HuH-7 (cell line): ENCODE measurements around the gene CLCNKA.
"Not testable (repeated sequence)": the region's sequence is repeated elsewhere in the genome, so short reads cannot be mapped to it uniquely, and the experiment has no call there.

Experiments used
- DNase-seq: peaks from one replicate; pipeline ENCODE4 v3.0.0; 2011; ENCODE audit warnings: low spot score

Gene CLCNKA

GRCh38 chr1:16021681-16022080 lies at the start of gene CLCNKA:
Gene CLCNKA (plus strand): TSS chr1:16022036. CDS start chr1:16022620, 584 bp downstream.
- DNase-seq: no peak

GRCh38 chr1:15972409-15972808 lies 49.4 kb upstream of the CLCNKA start:
- DNase-seq: no peak

- no peak for DNase-seq
Observed at GRCh38 chr1:15973772-15974171, 48.1 kb upstream of the CLCNKA start.

- DNase-seq: no peak
Observed at GRCh38 chr1:15974855-15975254, 47.0 kb upstream of the CLCNKA start.

GRCh38 chr1:15975358-15975804 lies 46.5 kb upstream of the CLCNKA start:
- DNase-seq: peak; percentile 73

- DNase-seq: peak; percentile 94
Observed at GRCh38 chr1:15975805-15976680, 45.8 kb upstream of the CLCNKA start, which contains the start of gene ZBTB17. Gene ZBTB17 (minus strand): TSS chr1:15976101. CDS start chr1:15948495, 27,606 bp downstream.

GRCh38 chr1:15977947-15978346 lies 43.9 kb upstream of the CLCNKA start:
- DNase-seq: not testable (repeated sequence)

GRCh38 chr1:15981679-15982078 lies 40.2 kb upstream of the CLCNKA start:
- no peak for DNase-seq

- no peak for DNase-seq
Observed at GRCh38 chr1:15983275-15983674, 38.6 kb upstream of the CLCNKA start.

GRCh38 chr1:15985611-15986297 lies 36.1 kb upstream of the CLCNKA start:
- DNase-seq: peak; percentile 34

- DNase-seq: no peak
Observed at GRCh38 chr1:15988856-15989736, 32.7 kb upstream of the CLCNKA start.

GRCh38 chr1:15989776-15990175 lies 32.1 kb upstream of the CLCNKA start:
- no peak for DNase-seq

- DNase-seq: no peak
Observed at GRCh38 chr1:15991427-15992186, 30.2 kb upstream of the CLCNKA start.

- DNase-seq: no peak
Observed at GRCh38 chr1:15992187-15992553, 29.7 kb upstream of the CLCNKA start.

- DNase-seq: no peak
Observed at GRCh38 chr1:15992582-15993500, 29.0 kb upstream of the CLCNKA start.

- DNase-seq: no peak
Observed at GRCh38 chr1:15993666-15994065, 28.2 kb upstream of the CLCNKA start.

- DNase-seq: no peak
Observed at GRCh38 chr1:15994081-15994480, 27.8 kb upstream of the CLCNKA start.

- DNase-seq: peak; percentile 73
Observed at GRCh38 chr1:15994590-15995351, 27.1 kb upstream of the CLCNKA start.

GRCh38 chr1:15997076-15997585 lies 24.7 kb upstream of the CLCNKA start:
- DNase-seq: no peak
